ENCODE measurements around the gene CNBD2. TPM values are rescaled to one million over a fixed set of nuclear protein-coding genes. Genes with fewer than 3 reads are reported as not detected.

The CNBD2 gene
- 3.5 to 4.7 TPM (median 3.7 TPM) in 3 replicates for total RNA-seq

DNA sequence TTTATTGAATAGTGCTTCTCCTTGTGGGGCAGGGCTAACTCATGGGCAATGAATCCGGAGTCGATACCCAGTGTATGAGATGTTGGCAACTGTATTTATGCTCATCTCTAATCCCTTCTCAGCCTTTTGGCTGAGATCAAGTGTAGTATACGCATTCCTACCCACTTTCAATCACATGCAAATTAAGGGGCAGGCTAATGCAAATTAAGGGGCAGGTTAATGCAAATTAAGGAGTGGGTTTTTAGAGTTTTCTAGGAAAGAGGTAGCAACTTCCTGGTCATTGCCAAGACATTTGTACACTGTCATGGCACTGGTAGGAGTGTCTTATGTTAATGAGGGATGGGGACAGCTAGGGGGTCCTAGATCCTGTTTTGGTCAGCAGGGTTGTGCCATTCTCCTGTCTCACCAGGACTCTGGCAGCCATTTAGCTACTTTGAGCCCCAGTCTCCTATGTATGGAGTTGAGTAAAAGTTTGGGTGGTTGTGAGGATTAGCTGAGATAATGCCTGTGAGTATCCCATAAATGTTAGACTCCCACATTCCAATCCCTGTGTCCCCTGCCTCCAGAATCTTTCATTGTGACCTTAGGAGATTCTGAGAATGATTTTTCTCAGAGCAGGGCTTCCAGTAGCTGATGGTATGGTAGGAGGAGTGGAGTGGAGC is at the start of gene CNBD2:
CNBD2 (plus strand) TSS at position 612 of the 662 bp plus-strand sequence. CDS start 173 bp downstream, outside the sequence.
- Mint-ChIP-seq H3K4me1 (peaks cover 6% of the 10 kb centered on the region), H3K27ac (no peak within 1 kb of the TSS), H3K27me3 (ENCODE audit: low read depth) (peaks cover 2% of the 10 kb centered on the region), H3K9me3 (peaks cover 6% of the 10 kb centered on the region), H3K4me3 (no peak within 1 kb of the TSS), H3K36me3 (no peaks in the 10 kb centered on the region)
- TF ChIP-seq, protein P1, sequence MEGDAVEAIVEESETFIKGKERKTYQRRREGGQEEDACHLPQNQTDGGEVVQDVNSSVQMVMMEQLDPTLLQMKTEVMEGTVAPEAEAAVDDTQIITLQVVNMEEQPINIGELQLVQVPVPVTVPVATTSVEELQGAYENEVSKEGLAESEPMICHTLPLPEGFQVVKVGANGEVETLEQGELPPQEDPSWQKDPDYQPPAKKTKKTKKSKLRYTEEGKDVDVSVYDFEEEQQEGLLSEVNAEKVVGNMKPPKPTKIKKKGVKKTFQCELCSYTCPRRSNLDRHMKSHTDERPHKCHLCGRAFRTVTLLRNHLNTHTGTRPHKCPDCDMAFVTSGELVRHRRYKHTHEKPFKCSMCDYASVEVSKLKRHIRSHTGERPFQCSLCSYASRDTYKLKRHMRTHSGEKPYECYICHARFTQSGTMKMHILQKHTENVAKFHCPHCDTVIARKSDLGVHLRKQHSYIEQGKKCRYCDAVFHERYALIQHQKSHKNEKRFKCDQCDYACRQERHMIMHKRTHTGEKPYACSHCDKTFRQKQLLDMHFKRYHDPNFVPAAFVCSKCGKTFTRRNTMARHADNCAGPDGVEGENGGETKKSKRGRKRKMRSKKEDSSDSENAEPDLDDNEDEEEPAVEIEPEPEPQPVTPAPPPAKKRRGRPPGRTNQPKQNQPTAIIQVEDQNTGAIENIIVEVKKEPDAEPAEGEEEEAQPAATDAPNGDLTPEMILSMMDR (IDR thresholded peaks at IDR 0.05; ENCODE audit: unreplicated experiment) = no peak
- no peak for DNase-seq (ENCODE audit: low spot score in 2 of 2, unreplicated experiment in 2 of 2)

DNA sequence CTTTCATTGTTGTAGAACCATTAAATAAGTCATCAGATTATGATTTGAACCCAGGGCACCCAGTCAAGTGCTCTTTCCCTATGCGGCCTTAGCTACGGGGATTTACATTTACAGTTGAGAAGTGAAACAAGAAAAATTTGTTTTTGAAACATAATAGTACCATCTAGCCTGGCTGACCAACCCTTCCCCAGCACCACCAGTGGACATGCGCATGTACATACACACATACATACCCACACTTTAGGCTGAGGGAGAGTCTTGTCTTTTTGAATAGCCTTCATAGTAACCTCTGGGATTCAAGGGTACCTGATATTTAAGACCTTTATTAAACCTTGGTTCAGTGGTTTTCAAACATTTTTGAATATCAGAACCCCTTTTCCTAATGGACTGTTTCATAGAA is 47.9 kb upstream of the CNBD2 start:
- no peak for DNase-seq (ENCODE audit: low spot score in 2 of 2, unreplicated experiment in 2 of 2)
- no peaks in the 10 kb centered on the region for H3K27me3 Mint-ChIP-seq (ENCODE audit: low read depth)
- H3K36me3 Mint-ChIP-seq = peaks cover 26% of the 10 kb centered on the region
- no peaks in the 10 kb centered on the region for H3K9me3 Mint-ChIP-seq
- TF ChIP-seq, protein P1 (IDR thresholded peaks at IDR 0.05; ENCODE audit: unreplicated experiment) = no peak
- H3K4me1 Mint-ChIP-seq = no peaks in the 10 kb centered on the region
- no peak overlapping the region for H3K4me3 Mint-ChIP-seq
- H3K27ac Mint-ChIP-seq = no peak overlapping the region

DNA sequence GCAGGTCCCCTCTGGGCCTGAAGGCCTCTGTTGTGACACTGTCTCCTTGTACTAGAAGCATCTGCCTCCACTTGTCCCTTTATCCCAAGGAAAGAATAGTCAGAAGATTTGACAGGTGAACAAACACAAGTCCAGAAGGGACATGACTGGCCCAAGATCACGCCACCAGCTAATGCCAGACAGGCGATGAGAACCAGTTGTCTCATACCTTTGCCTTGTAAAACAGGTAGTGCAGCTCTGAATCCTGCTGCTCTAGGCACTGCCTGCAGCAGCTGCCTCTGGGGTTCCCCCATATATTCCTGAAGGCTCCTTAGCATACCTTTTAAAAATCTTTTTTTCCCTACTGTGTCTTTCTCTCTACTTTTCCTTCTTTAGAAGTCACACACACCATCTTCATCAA is 39.1 kb upstream of the CNBD2 start:
- Mint-ChIP-seq H3K4me3 (no peak overlapping the region), H3K27me3 (ENCODE audit: low read depth) (no peaks in the 10 kb centered on the region), H3K9me3 (no peaks in the 10 kb centered on the region), H3K36me3 (peaks cover 28% of the 10 kb centered on the region), H3K27ac (no peak overlapping the region), H3K4me1 (no peaks in the 10 kb centered on the region)
- TF ChIP-seq, protein P1 (IDR thresholded peaks at IDR 0.05; ENCODE audit: unreplicated experiment) = no peak
- no peak for DNase-seq (ENCODE audit: low spot score in 2 of 2, unreplicated experiment in 2 of 2)

DNA sequence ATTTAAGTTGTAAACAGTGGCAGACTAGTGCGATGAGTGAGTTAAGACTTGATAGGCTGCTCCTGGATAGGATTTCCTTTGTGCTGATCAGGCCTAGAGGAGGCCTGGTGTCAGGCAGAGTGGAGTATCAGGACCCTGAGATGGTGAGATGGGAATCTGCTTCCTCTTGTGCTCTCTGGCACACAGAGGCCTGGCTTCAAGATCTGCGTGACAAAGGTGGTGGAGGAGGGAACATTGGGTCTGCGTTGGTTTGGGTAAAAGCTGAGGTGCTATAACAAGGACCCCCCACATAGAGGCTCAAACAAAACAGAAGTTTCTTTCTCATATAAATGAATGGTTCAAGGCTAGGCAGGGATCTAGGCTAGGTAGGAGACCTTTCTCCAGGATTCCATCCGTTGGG is 34.3 kb upstream of the CNBD2 start:
- TF ChIP-seq, protein P1 (IDR thresholded peaks at IDR 0.05; ENCODE audit: unreplicated experiment) = no peak
- Mint-ChIP-seq H3K36me3 (peaks cover 27% of the 10 kb centered on the region), H3K4me3 (no peak overlapping the region), H3K27me3 (ENCODE audit: low read depth) (no peaks in the 10 kb centered on the region), H3K27ac (no peak overlapping the region), H3K4me1 (no peaks in the 10 kb centered on the region), H3K9me3 (no peaks in the 10 kb centered on the region)
- DNase-seq (ENCODE audit: low spot score in 2 of 2, unreplicated experiment in 2 of 2) = no peak

DNA sequence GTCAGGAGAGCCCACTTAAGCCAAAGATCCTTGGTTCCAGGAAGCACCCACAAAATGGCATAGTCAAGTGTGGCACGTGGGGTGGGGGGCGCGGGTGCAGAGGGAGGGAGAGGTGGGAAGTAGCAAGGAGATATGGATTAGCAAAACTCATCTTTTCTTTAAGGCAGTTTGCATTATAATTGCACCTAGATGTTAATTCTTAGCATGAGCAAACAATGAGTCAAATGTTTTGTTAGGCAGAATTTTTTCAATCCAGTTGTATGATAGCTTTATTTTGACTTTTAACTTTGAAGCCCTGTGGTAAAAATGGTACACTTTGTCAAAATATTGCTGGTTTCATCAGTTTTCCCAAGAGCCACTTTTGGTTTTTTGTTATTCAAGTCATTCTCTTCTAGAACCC is 29.1 kb upstream of the CNBD2 start:
- Mint-ChIP-seq H3K27me3 (ENCODE audit: low read depth) (no peaks in the 10 kb centered on the region), H3K36me3 (peaks cover 27% of the 10 kb centered on the region), H3K4me1 (no peaks in the 10 kb centered on the region), H3K27ac (no peak overlapping the region), H3K9me3 (no peaks in the 10 kb centered on the region), H3K4me3 (no peak overlapping the region)
- TF ChIP-seq, protein P1 (IDR thresholded peaks at IDR 0.05; ENCODE audit: unreplicated experiment) = no peak
- DNase-seq (ENCODE audit: low spot score in 2 of 2, unreplicated experiment in 2 of 2) = no peak
